LHCN-M2 (cell line): ENCODE results near the gene DMAC2L. TPM values are rescaled to one million over a fixed set of nuclear protein-coding genes. Genes with fewer than 3 reads are reported as not detected.

Experiments used
- DNase-seq: peaks from one replicate; pipeline ENCODE4 v3.0.0-alpha.2; 2012; ENCODE audit warnings: low read depth
- total RNA-seq: library from RNA; depleted of rRNA; stranded (reverse); fragments of >200 nt; gene quantifications from 2 replicates; pipeline ENCODE4 v1.2.3, GENCODE V29; 2014

DMAC2L gene
- total RNA-seq, 1 experiment from 2014 or later = 5.0 TPM

DNA sequence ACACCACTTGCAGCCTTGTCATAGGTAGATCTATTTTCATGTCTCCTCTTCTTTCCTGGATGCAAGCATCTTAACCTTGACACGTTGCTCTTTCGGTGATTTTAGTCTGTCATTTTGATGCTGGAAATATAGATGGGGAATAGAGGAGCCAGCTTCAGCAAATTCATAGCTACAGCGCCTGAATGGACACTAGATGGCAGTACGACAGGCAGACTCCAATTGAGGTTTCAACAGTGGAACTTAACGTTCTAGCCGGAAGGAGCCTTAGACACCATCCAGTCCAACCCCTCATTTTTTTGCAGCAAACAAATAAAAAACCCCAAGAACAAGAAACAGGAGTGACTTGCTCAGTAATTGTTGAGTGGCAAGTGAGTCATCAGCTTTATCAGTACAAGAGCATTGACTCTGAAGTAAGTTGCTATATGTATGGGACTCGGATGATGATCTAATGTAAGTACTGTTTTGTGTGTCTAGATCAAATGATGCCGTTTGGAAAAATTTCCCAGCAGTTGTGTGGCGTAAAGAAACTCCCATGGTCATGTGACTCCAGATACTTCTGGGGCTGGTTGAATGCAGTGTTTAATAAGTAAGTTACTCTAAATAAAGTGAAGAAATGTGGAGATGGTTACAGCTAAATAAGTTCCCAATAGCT is 9.0 kb downstream of the DMAC2L start:
- peak; percentile 93 for DNase-seq

DNA sequence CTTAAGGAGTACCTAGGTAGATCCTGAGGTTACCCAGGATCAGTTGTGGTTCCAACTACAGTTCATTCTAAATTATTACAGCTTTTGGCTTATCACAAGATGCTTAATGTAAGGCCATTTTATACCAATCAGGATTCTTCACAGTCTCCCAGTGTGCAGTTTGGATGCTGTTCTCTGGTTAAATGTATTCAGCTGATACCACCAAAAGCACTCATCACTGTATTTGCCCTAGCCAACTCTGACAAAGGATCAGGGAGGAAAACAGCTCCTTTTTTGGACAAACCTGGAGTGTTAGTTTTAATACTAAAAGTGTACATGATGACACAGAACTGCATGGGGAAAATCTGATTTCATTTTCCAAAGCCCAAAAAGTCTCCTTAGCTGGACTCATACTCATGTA is 19.5 kb downstream of the DMAC2L start:
- no peak for DNase-seq

- peak; percentile 81 for DNase-seq
Observed at GRCh38 chr14:50333014-50333509, 20.9 kb downstream of the DMAC2L start.

- DNase-seq = no peak
Observed at GRCh38 chr14:50334211-50334610, 22.1 kb downstream of the DMAC2L start.

DNA sequence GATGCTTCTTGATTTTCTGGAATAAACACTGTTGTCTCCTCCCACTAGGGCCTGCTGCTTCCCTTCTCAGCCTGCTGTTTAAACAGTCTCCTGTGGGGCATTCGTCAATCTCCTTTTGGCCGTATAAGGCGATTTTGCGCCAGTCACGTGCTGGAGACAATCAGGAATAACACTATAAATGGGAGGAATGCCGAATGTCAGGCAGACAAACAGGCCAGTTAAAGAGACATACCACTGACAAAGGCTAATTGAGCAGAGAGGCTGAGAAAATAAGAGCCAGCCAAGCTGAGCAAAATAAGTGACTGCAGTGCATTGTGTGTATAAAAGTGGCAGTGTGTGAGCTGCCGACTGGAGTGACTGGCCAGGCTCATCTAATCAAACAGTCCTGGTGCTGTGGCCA is 23.3 kb downstream of the DMAC2L start:
- DNase-seq = peak; percentile 74

GRCh38 chr14:50335989-50336824 is 24.1 kb downstream of the DMAC2L start:
- DNase-seq = peak; percentile 49

DNA sequence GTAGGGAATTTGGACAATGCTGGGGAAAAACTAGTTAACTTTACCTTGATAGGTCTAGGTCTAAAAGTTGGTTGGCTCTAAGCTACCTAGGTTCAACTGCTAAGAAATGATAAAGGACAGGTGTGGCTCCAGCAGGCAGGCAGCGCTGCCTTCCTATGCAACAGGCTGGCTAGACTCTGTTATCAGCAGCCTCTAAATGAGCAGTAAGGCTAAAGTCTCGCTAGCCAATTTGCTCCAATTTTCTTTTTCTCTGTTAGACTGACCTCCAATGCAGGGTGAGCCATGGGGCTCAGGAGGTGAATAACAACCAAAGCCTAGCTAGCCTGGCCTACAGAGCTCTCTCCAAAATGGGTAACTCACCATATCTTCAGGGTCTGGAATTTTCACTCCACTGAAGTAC is 26.5 kb downstream of the DMAC2L start:
- no peak for DNase-seq

DNA sequence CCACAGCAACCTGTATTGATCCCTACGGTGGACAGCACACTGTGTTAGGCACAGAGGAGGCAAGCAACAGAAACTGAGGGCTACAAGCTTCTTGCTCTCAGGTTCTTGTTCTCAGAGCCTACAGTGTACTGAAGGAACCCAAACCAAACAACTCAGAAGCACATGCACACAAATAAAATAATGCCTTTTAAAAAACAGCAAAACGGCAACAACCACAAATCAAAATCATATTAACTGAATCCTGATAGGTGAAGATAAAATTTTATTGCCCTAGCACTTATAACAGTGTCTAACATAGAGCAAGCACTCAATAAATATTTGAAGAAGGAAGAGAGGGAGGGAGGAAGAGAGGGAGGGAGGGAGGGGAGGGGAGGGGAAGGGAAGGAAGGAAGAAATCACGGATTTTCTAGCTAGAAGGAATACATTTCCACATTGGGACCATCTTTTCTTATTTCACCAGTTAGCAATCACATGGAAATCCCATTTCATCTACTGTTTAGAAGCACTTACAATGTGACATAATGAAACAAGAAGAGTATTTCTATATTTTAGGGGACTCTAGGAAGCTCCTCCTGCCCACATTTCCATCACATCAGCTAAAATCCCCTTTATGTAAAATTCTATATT is 27.2 kb downstream of the DMAC2L start:
- no peak for DNase-seq

DNA sequence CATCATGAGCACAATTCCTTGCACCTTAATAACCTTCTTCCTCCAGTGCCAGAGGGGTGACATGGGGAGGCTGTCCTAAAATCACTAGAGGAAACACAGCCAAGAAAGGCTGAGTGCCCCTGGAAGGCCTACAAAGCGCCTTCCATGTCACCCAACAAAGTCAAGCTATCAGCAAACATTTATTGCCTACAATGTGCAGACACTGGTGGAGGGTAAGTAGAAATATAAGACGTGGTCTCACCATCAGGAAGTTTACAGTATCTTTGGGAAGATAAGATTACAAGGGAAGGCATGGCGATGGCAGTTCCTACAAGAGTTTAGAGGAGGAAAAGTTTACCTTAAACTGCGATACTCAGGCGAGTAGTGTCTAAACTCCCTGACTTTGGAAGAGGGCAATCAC is 27.9 kb downstream of the DMAC2L start:
- DNase-seq = no peak

DNA sequence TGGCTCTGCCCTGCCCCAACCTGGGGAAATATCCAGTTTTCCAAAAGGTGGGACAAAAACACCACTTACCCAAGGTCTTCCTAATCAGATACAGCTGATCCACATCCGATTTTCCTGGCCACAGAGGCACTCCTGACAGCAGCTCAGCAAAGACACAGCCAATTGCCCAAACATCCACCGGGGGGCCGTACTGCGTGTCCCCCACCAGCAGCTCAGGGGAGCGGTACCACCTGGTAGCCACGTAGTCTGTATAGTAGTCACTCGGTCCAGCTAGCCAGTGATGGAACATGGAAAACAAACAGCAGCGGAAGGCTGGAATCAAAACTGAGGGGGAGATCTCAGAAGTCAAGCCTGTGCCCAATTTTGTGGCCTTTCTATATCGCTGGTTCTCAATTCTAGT is 28.8 kb downstream of the DMAC2L start:
- DNase-seq = no peak

- peak; percentile 79 for DNase-seq
Observed at GRCh38 chr14:50342221-50343078, 30.3 kb downstream of the DMAC2L start.

DNA sequence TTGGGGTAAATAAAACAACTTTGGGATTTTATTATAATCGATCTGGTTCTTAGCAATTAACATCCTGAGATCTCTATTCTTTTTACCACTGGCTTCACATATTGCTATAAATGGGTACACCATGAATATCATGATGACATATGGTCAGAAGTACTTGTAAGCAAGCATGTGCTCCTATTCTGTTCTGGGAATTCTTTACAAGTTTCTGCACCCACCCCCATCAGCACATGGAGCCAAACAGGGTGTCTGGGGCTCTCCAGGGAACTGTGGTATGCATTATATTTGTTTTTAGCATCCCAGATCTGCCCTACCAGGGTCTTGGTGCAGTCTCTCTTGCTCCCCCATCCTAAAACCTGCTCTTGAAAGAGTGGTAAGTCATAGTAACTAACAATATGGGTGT is 31.3 kb downstream of the DMAC2L start:
- DNase-seq = no peak

- no peak for DNase-seq
Observed at GRCh38 chr14:50344116-50344775, 32.1 kb downstream of the DMAC2L start.

- DNase-seq = no peak
Observed at GRCh38 chr14:50344876-50345563, 32.9 kb downstream of the DMAC2L start.

DNA sequence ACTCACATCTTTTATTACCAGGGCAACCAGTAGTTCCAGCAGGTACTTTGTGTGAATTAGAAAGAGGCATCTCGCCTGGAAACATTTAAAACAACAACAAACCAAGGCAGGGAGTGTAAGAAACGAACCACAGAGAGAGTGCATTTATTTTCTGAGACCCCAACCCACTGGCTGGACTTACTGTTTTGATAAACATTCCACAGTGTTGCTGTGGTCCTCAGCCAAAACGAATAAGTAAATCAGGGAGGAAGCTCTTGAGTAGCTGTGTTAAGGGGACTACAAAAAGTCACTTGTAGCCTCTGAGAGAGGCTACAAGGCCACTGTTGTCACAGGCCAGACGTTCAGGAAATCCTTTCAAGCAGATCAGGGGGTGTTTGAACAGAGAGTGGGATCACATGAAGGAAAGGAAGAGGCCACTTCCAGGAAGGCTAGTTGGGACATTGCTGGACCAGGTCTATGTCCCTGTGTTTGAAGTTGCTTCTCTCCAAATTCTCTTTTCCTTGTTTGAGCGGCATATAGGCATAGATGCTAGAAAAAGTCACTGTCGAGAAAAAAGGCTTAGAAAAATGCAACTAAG is 33.8 kb downstream of the DMAC2L start:
- DNase-seq = no peak

- peak; percentile 55 for DNase-seq
Observed at GRCh38 chr14:50347521-50347920, 35.4 kb downstream of the DMAC2L start.

GRCh38 chr14:50348933-50349332 is 36.8 kb downstream of the DMAC2L start:
- no peak for DNase-seq

DNA sequence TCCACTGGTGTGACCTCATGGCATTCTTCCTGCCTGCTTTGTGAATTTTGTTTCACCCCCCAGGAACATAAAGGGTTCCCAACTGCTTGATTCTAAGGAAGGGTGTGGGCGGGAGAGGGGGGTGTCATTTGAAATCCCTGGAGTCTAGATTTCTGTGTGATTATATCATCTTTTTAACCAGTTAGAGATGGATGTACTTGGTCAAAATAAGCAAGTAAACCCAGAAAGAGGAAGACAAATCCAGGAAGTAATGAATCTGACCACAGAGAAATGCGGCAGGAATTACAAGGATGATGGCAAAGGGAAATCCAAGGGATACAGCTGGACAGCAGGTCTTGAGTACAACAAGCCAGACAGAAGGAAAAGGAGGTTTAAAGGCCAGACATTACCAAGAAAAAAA is 38.9 kb downstream of the DMAC2L start:
- DNase-seq = peak; percentile 49

GRCh38 chr14:50352584-50352983 is 40.5 kb downstream of the DMAC2L start:
- DNase-seq = no peak

- DNase-seq = no peak
Observed at GRCh38 chr14:50353126-50353525, 41.0 kb downstream of the DMAC2L start.
